ENCODE data around the gene LTBP3.

Gene LTBP3

DNA sequence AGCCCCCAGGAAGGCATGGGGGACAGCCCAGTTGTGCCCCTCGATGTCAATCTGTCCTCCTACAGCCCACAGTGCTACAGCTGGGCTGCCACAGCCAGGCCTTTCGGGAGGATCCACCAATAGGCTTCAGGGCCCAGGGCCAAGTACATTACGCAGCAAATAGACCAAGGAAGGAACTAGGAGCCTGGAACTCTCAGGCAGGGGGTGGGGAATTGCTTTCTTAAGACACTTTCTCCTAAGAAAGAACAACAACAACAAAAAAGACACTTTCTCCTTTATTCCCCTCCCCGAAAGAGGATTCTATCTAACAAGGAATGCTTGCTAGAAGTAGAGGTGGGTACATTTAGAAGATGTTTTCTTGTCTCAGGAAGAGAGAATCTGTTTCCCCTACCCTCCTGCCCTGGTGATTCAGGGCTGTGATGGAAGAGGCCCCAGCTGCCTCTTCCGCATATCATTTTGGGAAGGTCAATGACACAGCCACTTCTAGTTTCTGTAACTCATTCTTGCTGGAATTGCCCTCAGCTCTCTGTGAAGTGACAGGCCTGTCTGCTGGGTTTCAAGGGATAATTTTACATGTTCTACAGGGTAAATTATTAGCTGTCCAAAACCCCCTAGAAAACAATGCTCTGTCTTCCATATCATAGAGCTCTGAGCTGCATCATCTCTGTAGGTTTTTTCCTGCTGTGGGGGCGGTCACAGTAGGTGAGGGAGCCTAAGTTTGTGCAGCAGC is 65.4 kb downstream of the LTBP3 start:
- peak; percentile 55 for DNase-seq

- DNase-seq = no peak
Observed at GRCh38 chr11:65492387-65492636, 65.8 kb downstream of the LTBP3 start.

GRCh38 chr11:65491614-65492386 is 66.4 kb downstream of the LTBP3 start:
- DNase-seq = no peak

DNA sequence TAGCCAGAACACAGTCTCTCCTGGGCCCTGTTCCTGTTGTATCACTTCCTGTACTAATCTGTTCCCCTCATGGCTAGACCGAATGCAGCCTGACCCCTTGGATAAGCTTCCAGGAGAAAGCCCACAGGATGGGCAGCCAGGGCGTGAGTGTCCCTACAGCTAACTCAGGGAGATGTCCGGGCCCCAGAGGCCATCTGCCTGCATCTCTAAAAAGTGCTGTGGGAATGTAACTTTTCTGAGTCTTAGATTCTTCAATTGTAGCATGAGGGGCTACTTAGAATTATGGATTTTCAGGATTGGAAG is 67.0 kb downstream of the LTBP3 start:
- no peak for DNase-seq

- no peak for DNase-seq
Observed at GRCh38 chr11:65489706-65490320, 68.3 kb downstream of the LTBP3 start.

DNA sequence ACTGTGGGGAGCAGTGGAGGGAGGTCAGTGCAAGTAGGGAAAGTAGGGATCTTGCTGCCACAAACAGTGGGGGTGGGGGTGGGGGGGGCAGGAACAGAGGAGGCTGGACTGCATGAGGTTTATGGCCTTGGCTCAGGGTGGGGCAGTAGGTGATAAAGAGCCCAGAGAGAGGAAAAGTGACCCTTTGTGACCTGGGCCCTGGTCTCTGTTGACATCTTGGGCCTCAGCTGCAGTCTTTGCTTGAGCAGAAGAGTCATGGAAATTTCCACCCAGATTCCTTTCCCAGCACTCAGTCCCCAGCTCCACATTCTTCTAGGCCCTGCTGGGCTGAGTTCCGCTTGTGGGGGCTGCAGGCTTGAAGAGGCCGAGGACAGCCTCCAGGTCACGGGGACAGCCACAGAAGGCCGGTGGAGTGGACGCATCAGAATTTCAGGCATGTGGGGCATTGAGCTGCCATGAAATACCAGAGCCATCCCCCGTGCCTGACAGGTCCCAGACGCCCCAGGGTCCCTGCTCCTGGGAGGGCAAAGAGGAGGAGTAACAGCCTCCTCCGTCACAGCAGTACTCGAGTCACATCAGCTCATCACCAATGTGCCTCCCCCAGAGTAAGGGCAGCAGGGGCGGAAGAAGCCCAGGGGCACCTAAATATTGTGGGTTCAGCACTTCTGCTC is 69.0 kb downstream of the LTBP3 start:
- DNase-seq = no peak
